ENCODE results near the gene ZBTB5.

DNA sequence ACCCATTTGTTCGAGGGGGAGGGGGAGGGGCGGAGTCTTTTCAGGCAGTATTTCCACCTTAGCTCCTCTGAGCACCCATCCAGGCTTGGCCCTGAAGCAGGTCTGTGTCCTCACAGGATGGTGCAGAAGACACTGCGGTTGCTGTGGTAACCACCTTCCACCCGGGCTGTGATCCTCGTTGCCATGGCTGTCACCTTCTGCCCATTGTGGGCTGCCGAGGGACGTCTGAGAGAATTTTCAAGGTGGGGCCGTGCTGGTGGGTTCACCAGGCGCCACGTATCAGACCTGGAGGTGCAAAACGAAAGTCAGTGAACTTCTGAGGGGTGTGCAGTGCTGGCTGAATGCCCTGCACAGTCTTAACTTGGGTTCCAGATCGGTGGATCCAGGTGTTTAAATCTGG lies 47.2 kb upstream of the ZBTB5 start:
- no peak for TF ChIP-seq CTCF (IDR thresholded peaks at IDR 0.05; ENCODE audit: low read depth, low read length, missing input control)
- TF ChIP-seq GABPA (IDR thresholded peaks at IDR 0.05 in 1 of 2, conservative IDR thresholded peaks at IDR 0.05 in 1 of 2): no peak
- TF ChIP-seq YY1 (IDR thresholded peaks at IDR 0.05): no peak
- no peak for TF ChIP-seq HNF4G (IDR thresholded peaks at IDR 0.05)
- no peak for TF ChIP-seq RAD21 (IDR thresholded peaks at IDR 0.05)
- no peak for TF ChIP-seq SP1 (IDR thresholded peaks at IDR 0.05)
- TF ChIP-seq, protein P1, sequence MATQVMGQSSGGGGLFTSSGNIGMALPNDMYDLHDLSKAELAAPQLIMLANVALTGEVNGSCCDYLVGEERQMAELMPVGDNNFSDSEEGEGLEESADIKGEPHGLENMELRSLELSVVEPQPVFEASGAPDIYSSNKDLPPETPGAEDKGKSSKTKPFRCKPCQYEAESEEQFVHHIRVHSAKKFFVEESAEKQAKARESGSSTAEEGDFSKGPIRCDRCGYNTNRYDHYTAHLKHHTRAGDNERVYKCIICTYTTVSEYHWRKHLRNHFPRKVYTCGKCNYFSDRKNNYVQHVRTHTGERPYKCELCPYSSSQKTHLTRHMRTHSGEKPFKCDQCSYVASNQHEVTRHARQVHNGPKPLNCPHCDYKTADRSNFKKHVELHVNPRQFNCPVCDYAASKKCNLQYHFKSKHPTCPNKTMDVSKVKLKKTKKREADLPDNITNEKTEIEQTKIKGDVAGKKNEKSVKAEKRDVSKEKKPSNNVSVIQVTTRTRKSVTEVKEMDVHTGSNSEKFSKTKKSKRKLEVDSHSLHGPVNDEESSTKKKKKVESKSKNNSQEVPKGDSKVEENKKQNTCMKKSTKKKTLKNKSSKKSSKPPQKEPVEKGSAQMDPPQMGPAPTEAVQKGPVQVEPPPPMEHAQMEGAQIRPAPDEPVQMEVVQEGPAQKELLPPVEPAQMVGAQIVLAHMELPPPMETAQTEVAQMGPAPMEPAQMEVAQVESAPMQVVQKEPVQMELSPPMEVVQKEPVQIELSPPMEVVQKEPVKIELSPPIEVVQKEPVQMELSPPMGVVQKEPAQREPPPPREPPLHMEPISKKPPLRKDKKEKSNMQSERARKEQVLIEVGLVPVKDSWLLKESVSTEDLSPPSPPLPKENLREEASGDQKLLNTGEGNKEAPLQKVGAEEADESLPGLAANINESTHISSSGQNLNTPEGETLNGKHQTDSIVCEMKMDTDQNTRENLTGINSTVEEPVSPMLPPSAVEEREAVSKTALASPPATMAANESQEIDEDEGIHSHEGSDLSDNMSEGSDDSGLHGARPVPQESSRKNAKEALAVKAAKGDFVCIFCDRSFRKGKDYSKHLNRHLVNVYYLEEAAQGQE (IDR thresholded peaks at IDR 0.05): no peak
- TF ChIP-seq ATF3 (IDR thresholded peaks at IDR 0.05): no peak
- TF ChIP-seq TAF1 (conservative IDR thresholded peaks at IDR 0.05): no peak
- TF ChIP-seq RXRA (IDR thresholded peaks at IDR 0.05): no peak
- no peak for TF ChIP-seq FOXA2 (IDR thresholded peaks at IDR 0.05)
- no peak for TF ChIP-seq FOXA1 (IDR thresholded peaks at IDR 0.05)
- TF ChIP-seq, protein P2, sequence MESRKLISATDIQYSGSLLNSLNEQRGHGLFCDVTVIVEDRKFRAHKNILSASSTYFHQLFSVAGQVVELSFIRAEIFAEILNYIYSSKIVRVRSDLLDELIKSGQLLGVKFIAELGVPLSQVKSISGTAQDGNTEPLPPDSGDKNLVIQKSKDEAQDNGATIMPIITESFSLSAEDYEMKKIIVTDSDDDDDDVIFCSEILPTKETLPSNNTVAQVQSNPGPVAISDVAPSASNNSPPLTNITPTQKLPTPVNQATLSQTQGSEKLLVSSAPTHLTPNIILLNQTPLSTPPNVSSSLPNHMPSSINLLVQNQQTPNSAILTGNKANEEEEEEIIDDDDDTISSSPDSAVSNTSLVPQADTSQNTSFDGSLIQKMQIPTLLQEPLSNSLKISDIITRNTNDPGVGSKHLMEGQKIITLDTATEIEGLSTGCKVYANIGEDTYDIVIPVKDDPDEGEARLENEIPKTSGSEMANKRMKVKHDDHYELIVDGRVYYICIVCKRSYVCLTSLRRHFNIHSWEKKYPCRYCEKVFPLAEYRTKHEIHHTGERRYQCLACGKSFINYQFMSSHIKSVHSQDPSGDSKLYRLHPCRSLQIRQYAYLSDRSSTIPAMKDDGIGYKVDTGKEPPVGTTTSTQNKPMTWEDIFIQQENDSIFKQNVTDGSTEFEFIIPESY (IDR thresholded peaks at IDR 0.05): no peak
- no peak for TF ChIP-seq JUND (IDR thresholded peaks at IDR 0.05)

Data from liver (tissue), 3 donors.